ENCODE results near the gene PARD3. TPM values are rescaled to one million over a fixed set of nuclear protein-coding genes. Genes with fewer than 3 reads are reported as not detected.

The PARD3 gene
- total RNA-seq, 2 experiments from 2014 or later: 0.61 to 0.63 TPM

DNA sequence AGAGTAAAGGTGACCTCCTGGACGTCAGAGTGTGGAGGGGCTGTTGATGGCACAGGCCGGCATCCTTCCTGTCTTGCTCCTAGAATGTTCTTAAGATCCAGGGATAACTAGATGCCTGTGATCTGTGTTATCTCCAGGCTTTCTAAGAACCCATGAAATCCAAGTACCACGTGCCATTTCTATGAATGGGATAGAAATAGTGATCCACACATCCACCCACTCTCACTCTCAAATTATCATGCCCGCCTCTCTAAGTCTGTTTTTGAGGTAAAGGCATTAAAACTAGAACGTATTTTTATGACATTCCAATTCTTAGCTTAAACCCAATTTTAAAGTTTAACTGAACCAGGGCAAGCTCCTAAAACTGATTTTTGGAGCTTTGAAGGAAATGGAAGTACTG is 622.5 kb downstream of the PARD3 start:
- POLR2A ChIA-PET: no interaction called here
- CTCF ChIA-PET: no interaction called here

DNA sequence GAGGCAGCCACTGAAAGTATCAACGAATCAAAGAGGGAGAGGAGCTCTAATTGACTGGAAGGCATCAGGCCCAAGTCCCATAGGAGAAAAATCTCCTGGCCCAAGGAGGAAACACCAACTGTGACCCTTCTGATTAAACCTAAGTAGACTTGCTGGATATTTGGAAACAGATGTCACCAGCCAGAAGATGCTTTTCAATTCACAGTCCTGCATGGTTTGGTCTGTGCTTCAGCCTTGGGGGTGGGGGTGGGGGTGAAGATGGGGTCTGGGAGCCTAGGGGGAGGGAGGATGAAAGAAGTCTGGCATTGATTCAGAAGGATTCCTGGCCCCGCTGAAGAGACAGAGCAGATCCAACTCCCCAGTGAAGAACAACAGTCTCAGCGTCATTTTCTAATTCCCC is 623.7 kb downstream of the PARD3 start:
- ChIA-PET CTCF (no interaction called here), POLR2A (no interaction called here)

DNA sequence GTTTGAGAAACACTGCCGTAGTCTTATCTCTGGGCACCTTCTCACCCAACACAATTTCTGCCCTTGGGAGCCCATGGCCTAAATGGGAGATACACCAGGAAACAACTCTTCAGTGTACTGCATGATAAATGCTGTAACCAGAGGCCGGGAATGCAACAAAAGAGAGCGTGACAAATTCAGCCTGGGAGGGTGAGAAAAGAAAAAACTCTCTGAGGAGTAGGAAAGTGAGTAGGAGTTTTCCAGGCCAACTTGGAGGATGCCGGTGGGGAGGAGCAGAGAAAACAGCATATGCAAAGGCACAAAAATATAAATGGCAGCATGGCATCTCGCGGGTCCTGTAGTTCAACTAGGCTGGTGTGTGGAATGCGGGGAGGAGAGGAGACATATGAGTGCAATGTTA is 624.5 kb downstream of the PARD3 start:
- ChIA-PET POLR2A (no interaction called here), CTCF (no interaction called here)

DNA sequence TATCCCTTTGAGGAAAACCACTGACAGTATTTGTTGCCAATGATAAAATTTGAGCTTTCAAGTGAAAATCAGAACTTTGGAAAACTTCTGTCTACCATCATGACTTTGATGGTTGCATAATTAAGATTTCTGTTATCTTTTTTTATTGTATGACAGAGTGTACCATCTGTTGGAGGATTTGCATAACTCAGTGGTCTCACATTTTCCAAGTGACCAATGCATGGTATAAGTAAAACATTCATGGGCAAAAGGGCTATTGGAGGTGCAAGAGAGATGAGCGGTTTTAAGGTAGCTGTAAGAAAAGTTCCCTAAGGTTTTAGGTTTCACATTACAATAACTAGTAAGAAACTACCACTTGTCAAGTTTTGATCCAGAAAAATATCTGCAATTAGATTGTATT is 625.3 kb downstream of the PARD3 start:
- POLR2A ChIA-PET: no interaction called here

DNA sequence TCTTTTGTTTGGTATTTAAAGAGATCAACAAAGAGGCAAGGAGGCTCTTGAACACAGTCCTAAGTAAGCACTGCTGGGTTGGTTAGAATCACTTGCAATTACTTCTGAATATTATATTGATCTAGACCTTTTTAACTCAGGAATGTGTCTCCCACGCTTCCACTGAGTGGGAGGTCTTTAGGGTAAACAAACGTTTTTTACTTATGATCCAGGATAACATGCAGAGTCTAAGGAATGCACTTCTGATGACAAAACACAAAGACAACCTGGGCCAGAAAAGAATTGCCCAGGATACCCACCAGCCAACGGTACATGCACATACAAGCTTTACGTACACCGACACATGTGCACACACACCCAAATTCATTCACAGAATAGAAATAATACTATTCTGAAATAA is 626.9 kb downstream of the PARD3 start:
- ChIA-PET POLR2A (no interaction called here), CTCF (no interaction called here)

More for the DNA sequence above, 625.3 kb downstream of the PARD3 start:
- CTCF ChIA-PET: no interaction called here

DNA sequence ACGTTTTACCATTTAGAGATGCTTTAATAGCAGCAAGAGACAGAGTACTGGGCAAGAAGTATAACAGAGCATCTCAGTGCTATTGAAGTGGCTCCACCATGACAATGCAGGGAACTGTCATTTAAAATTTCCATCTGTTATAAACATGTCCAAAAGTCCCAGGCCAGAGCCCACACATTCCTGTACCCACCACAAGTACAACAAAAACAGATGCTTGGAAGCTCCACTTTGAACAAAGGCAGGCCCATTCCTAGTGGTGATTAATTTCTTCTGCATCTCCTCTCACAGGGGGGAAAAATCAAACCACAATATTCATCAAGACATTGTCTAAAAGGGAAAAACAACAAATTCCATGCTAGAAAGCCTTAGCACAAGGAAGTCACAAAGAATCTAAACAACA is 627.9 kb downstream of the PARD3 start:
- ChIA-PET CTCF (no interaction called here), POLR2A (no interaction called here)

DNA sequence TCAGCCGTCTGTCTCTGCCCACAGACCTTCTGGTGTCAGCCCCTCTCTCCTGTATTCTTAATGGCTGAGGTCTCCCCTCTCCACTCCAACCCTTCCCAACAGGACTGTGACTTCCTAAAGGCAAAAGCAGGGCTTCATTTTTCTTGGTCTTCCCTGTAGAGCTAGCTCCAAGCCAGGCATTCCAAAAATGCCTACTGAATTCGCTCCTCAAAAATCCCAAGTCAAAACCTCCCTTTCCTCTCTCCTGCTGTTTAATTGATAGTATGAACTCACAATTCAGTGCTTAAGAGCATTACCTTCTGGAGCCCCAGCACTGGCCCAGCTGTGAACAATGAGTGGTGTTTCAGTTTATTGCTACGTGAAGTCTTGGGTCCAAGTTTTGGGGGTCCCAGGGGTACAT is 628.4 kb downstream of the PARD3 start:
- ChIA-PET CTCF (no interaction called here), POLR2A (no interaction called here)

DNA sequence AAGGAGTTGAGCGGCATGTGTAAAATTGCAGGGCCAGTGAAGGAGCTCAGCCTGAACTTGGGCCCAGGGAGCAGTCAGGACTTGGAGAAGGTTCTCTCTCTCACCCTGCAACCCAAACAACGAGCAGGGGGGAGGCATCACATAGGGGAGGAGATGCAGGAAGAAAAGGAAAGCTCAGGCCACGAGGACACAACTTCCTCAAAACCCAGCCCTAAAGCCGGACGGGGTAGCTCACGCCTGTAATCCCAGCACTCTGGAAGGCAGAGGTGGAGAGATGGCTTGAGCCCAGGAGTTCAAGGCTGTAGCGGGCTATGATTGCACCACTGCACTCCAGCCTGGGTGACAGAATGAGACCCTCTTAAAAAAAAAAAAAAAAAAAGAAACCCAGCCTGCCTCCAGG is 629.1 kb downstream of the PARD3 start:
- ChIA-PET CTCF (no interaction called here), POLR2A (no interaction called here)

DNA sequence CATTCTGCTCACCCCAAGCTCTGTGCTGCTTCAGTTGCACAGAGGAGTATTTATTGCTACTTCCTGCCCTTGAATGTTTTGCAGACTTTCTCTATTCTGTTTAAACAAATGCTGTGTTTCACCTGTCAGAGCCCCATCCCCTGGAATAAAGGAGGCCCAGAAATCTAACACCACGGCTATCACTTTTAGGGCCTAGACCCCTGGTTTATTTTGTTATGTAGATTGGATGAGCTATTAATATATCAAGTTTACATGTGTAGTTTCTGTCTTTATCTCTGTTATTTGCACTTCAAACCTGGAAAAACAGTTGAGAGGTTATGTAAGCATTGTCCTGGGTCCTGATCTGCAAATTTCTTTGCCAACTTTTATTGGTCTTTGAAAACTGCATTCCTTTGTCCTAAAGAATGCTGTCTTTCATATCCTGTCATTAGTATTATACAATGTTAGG is 630.1 kb downstream of the PARD3 start:
- POLR2A ChIA-PET: no interaction called here
- CTCF ChIA-PET: no interaction called here

DNA sequence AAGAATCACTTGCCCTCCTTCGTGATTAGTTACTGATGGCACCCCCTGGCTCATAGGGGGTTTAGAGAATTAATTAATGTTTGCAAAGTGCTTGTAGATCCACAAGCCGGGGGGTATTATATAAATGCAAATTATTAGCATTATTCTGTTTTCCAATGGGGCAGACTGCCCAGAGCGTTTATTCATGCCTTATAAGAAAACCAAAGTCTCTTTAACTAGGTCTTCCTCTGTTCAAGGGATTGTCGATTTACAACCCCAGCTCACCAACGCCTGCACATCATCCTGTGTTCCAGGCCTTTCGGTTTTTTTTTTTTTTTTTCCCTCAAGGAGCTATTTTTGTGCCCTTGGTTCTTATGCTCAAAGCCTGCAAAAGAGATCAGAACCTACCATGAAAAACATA is 630.7 kb downstream of the PARD3 start:
- POLR2A ChIA-PET: no interaction called here
- CTCF ChIA-PET: no interaction called here

DNA sequence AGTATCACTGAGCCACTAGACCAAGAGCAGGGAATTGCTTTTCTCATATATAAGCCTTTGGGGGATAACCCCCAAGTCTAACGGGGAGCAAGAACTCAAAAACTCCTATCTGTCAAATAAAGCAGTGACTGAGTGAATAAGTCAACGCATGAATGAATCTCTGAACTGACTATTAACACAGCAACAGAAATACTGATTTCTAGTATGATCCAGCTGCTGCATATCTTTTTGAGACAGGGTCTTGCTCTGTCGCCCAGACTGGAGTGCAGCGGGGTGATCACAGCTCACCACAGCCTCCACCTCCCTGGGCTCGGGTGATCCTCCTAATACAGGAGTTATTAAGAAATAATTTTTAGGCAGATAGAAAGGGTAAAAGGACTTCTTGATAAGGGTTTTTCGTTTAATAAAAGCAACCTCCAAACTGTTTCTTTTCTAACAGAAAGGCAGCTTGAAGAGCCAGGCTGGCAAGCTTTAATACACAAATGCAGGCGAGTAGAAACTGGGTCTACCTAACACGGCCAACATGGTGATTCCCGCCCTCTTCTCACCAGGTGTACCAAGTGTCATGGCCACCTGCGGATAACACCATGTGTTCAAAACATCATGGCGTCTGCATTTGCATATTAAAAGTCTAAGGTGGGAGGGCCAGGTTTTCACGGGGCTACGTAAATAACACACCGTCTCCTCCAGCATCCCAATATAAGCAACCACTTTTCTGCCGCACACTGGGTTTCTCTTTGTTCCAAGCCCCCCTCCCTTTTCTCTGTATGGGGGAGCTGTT is 631.9 kb downstream of the PARD3 start:
- CTCF ChIA-PET: no interaction called here

DNA sequence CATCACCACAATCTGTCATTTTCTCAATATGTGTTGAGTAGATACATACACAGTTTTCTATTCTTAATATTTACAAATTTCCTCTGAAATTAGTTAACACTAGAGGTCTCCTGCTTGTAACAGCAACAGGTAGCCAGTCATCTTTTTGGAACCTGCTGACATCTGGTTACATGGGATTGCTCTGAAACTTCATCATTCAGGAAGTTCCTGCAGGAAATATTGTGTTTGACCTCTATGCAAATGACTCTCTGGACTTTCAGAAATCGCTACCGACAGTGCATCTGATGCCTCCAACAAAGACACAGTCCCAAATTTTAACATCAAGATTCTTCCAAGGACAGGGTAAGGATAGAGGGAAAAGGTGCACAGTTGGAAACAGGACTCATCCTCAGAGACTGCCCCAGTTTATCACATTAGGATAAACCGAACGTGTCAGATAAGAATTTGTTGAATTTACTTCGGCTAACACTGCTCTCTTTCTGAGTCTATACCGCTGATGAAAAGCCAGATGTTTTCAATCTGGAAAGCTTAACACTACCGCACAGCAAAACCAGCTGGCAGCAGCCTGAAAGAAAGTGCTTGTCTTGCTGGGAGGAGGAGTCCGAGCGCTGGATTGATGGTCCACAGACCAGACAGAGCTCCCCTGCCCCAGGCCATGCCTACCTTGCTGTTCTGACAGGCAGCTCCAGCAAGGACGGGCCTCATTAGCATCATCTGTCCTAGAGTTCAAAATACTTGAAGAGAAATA is 633.4 kb downstream of the PARD3 start:
- CTCF ChIA-PET: no interaction called here
- POLR2A ChIA-PET: no interaction called here

More for the DNA sequence above, 631.9 kb downstream of the PARD3 start:
- POLR2A ChIA-PET: no interaction called here

DNA sequence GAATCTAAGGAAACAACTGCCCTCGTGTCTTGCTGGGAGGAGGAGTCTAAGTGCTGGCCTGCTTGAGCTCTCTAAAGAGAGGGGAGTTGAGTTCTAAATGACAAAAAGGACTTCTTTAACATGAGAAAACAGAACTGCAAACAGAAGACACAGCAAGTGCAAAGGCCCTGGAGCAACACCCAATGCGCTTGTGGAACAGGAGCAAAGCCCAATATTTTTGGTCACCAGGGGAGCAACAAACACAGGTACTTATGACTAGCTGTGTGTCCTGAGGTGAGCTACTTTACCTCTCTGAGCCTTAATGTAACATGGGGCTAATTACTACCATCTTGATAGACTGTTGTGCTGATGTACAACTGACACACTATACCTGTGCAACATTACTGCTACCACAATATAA is 634.3 kb downstream of the PARD3 start:
- ChIA-PET CTCF (no interaction called here), POLR2A (no interaction called here)

DNA sequence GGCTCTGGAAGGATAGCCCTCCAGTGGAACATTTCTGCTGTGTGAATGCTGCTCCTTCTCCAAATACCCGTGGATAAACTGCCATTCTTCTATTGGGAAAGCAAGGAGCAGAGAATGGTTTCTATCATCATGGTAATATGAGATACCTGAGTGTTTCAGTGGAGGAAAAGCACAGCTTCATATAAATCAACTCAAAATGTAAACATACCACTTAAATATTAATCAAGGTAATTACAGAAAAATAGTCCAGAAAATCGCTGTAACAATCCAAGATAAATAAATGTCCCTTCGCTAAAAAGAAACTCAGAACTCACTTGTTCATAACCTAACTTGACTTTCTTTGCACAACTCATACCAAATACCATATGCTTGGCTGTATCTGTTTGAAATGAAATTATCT is 635.8 kb downstream of the PARD3 start:
- ChIA-PET CTCF (no interaction called here), POLR2A (no interaction called here)

DNA sequence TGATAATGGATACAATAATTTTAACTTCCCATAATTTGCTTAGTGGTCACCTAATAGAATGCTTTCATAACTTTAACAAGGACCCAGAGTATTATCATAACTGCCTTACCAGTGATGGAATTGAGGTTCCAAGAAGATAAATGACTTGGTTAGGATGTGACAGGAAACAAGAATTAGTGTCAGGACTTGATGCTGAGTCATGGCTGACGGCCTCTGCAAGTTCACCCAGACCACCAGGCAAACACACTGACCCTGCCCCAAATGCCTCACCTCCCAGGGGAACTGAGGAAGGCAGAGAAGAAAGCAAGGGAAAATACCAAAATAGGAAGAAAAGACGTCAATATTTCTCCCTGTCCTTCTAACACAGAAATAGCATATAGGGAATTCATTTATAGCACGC is 636.3 kb downstream of the PARD3 start:
- CTCF ChIA-PET: no interaction called here
- POLR2A ChIA-PET: no interaction called here

DNA sequence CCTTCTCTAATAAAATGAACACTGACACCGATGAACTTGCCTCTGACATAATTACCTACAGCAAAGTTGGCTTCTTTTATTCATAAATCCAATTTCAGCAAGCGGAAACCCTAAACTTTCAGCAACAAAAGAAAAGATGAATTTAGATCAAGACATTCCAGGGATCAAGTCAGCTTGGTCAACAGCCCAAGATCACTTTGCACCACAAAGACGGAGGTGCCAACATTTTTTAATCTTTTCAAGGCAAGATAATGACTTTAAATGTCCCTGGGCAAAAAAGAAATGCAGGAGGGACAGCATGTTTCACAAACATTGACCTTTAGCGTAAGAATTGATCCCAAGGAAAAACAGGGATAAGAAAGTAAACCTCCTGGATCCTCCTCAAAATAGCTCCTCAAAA is 636.9 kb downstream of the PARD3 start:
- ChIA-PET CTCF (no interaction called here), POLR2A (no interaction called here)

DNA sequence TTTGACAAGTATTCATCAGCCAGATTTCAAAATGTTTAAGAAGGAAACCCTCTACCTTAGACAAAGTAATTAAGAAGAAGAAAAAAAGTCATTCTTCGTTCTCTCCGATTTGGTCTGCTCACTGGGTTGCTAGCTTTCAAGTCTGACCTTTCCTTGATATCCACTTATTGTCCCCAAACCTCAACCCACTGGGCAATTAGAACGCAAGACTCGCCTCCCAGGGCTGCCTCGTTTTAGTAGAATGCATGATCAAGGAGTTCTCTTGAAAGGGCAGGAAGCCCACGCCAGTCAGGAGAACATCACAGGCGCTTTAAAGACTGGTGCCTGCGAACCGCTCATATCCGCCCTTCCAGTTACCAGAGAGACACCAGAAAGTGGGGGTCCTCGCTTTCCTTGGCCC is 637.7 kb downstream of the PARD3 start:
- CTCF ChIA-PET: no interaction called here
- POLR2A ChIA-PET: no interaction called here

DNA sequence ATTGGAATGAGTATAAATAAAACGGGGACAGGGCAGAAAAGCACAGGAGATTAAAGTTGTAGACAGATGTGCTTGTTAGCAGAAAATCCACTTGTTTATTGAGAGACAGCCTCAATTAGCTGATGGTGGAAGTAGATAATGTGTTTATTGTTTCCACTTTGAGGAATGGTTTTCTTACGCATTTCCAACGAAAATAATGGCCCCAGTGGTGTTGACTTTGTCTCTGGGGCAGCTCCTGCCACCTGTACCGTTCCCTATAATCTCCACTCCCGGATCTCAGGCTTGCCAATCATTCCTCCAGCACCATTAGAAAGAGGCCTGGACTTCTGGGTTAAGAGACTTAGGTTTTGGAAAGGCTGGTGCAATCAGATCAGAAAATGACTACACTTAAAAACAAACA is 638.7 kb downstream of the PARD3 start:
- POLR2A ChIA-PET: no interaction called here
- CTCF ChIA-PET: no interaction called here

DNA sequence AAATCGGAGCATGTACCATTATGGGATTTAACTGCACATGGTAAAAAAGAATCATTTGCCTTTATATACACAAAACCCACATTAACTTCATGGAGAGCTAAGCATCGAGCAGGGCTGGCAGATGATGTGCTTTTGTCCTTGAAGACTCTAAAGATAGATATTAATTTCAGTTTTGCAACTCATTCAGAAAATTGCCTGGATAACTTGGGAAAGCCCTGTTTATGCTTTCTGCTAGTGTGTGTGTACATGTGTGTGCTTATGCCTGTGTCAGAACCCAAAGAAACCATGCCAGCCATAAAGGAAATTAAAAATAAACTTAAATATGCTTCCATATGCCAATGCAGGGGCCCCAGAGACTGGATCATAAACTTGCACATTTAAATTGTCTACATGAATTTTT is 640.0 kb downstream of the PARD3 start:
- CTCF ChIA-PET: no interaction called here
- POLR2A ChIA-PET: no interaction called here

DNA sequence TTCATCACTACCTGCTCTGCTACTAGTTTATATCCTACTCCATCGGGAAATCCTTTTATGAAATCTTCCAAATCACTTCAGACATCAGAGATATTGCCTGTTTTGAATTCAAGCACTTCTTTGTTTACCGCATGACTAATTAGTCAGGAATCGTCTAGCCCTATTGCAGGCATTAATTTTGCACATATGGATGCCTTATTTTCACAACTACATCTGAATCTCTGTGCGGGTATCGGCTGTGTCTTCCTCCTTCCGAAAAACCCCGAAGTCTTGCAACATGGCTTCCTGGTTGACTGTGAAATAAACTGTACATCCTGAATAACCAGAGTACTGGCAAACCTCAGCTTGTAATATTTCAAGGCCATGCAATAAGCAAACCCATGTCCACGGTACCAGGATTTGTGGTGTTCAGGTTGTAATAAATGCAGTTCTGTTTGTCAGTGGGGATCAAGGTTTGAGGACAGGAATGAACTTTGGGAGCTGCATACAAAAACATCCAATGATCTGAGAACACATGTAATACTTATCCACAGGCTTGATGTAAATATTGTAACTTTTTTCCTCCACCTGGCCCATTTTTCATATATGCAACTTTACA is 642.1 kb downstream of the PARD3 start:
- ChIA-PET POLR2A (no interaction called here), CTCF (no interaction called here)

DNA sequence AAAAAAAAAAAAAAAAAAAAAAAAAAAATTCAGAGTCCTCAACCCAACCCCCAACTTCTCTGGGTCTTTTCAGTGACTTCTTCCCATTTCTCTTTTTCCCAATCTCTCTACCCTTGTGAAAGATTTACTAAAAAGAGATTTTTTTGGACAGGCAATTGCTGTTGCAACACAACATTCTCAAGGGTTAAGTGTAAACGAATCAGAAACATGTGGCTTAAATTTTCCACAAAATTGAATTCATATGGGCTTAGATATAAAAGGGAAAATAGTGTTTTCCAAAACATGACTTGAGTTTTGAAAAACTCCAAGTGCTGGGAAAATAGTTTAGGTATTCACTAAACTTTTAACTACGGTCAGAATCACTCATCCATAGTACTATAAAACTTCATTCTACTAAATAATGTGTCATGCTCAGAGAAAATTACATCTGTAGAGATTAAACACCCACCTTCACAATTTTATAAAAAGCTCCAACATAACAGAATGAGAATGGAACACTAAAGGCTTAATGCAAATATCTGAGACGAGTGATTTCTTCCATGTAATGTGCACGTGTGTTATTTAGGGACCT is 643.1 kb downstream of the PARD3 start:
- ChIA-PET POLR2A (no interaction called here), CTCF (no interaction called here)
